IPS-18c (cell line): ENCODE data around the gene AEBP1.
A peak's percentile ranks its signal among the peaks of the same experiment; 100 is the strongest.

ENCODE experiments used
- H3K4me3 ChIP-seq: 2 replicates; pipeline ENCODE4 v1.7.0; 2013; ENCODE audit warnings: low read depth, mild to moderate bottlenecking, low read length, moderate library complexity; ENCODE audit not compliant: insufficient read depth
- H3K9me3 ChIP-seq: one replicate; pipeline ENCODE4 v1.6.1; 2013; ENCODE audit warnings: mild to moderate bottlenecking, low read length, moderate library complexity; ENCODE audit not compliant: control insufficient read depth, insufficient read depth

AEBP1 gene

DNA sequence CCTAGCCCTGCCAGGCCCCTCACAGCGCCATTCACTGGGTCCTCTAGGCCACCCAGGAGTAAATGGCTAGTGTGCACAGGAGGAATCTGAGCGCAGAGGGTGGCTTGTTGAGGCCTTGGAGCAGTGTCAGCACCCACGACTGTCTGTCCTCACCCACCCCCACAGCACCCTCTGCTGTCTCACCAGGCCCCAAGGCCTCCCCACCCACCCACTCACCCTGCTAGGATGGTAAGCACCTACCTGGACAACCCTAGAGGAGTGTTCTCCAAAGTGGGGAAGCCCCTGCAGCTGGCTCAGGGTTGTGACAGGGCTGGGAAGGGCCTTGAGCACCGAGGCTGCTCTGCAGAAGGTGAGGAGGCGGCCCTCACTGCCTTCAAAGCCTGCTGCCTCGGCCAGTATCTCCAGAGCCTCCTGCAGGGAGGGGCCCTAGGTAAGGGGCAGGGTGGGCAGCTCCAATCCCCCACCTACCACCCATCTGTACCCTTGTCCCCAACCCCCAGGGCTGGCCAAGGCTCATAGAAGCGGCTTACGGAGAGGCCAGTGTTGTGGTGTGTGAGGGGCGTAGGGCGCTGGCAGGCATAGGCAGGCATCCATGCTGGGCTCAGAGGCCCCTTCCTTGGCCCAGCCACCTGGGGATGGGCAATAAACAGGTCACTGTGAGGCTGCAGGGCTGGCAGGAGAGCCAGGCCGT, 24.7 kb upstream of the AEBP1 start:
- H3K9me3 ChIP-seq, result no peaks in the 10 kb centered on the region
- no peak overlapping the region for H3K4me3 ChIP-seq

DNA sequence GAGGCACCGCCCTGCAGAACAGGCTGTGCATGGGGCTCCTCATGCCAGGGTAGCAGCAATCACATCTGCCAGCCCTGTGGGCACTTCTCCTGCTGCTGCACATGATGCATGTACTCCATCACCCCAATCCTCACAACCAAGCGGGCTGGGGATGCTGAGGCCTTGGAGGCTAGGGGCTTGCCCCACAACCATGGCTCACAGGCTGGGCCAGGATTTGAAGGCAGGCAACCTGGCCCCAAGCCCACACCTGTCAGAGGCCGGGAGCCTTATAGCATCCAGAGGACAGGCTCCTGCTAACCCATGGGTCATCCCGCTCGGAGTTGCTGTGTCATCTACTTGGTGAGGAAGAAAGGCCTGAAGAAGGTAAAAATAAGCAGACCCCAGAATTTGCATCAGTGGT, 24.0 kb upstream of the AEBP1 start:
- H3K4me3 ChIP-seq, result no peak overlapping the region
- H3K9me3 ChIP-seq, result no peaks in the 10 kb centered on the region

DNA sequence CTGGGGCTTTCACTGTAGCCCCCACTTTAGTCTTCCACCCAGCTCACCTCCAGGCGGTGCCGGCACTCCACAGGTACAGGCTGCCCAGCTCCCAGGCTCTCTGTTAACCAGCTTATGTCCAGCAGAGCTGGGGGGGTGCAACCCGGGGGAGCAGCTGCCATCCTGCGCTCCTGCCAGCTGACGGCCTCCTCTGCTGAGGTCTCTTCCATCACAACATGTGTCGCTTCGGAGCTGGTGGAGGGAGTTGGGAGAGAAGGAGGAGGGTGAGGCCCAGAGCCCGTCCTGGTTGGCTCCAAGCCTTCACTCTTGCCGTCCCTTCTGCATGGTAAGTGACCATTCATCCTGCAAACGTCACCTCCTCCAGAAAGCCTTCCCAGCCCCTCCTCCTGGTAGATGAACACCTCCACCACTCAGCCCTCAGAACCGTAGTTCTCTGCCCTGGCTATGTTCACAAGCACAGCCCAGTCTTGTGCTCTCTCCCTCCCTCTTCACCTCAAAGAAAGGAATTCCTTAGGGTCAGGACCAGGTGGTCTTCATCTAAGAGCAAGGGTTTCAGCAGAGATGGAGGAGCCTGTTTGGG, 23.4 kb upstream of the AEBP1 start:
- no peaks in the 10 kb centered on the region for H3K9me3 ChIP-seq
- H3K4me3 ChIP-seq, result no peak overlapping the region

DNA sequence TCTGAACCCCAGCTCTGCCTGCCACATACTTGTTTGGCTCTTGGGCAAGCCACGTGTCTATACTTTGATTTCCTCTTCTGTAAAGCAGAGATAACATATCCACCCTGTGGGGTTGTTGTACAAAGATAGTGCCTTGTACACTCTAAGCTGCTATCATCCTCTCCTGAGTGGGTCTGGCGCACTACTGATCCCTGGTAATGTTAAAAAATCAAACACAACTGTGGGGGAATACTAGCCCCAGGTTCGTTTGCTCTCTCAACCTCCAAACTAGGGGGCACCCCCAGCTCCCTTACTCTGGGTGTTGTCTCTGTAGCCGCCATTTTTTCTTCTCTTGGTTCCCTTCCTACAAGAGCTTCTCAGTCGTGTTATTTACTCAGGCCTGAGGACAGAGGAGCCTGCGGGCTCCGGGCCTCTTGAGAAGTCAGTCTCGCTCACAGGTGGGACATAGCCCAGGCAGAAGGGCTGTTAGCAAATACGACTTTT, 22.8 kb upstream of the AEBP1 start:
- H3K9me3 ChIP-seq, result no peaks in the 10 kb centered on the region

DNA sequence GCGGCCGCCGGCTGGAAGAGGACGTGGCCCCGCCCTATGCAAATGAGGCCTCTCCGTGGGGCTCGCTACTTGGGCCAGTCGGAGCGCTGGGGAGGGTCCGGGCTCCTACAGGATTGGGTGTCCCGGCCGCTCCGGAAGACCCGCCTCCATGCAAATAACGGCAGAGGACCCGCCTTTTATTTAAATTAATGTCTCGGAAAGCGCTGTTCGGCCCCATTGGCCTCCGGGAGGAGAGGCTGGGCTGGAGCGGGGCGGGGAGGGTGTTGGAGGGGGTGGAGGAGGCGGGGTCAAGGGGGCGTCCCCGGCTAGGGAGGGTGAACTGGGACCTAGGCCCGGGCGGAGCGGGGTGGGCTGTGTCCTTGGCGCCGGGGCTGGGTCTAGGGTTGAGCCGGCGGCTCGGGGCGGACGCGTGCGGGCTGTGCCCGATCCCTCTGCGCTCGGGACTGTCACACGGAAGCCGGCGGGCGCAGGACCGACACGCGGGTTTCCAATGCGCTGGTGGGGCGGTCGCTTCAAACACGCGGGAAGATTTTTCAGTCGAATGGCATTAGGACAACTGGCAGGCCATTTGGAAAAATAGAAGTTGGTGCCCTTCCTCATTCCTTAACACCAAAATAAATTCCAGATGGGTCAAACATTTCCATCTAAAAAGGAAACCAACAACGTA, 21.5 kb upstream of the AEBP1 start:
- no peaks in the 10 kb centered on the region for H3K9me3 ChIP-seq
- H3K4me3 ChIP-seq, result peak overlapping the region; percentile 53

More for the DNA sequence above, 22.8 kb upstream of the AEBP1 start:
- peak overlapping the region; percentile 64 for H3K4me3 ChIP-seq

GRCh38 chr7:44083796-44084195, 20.3 kb upstream of the AEBP1 start:
- H3K4me3 ChIP-seq, result no peak overlapping the region
- no peaks in the 10 kb centered on the region for H3K9me3 ChIP-seq

DNA sequence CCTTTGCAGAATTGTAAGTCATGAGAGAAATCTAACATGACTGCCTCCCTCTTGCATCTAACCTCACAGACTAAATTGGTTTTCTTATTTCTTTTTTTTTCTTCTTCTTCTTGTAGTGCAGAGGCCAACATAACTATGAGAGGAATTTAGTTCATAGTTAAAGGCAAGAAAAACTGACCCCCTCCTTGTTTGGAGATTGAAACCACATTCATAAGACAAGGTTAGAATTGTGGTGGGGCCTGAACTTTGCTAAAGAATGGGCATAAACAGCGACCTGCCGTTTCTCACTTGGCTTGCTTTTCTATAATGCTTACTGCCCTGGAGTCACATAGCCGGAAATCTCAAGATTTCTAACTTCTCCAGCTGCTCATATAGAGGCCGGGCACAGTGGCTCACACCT, 19.4 kb upstream of the AEBP1 start:
- H3K9me3 ChIP-seq, result no peaks in the 10 kb centered on the region

GRCh38 chr7:44085546-44085945, 18.6 kb upstream of the AEBP1 start:
- no peaks in the 10 kb centered on the region for H3K9me3 ChIP-seq

More for the DNA sequence above, 19.4 kb upstream of the AEBP1 start:
- H3K4me3 ChIP-seq, result no peak overlapping the region

GRCh38 chr7:44086627-44087026, 17.5 kb upstream of the AEBP1 start:
- H3K4me3 ChIP-seq, result no peak overlapping the region

More at GRCh38 chr7:44085546-44085945, 18.6 kb upstream of the AEBP1 start:
- no peak overlapping the region for H3K4me3 ChIP-seq

GRCh38 chr7:44087911-44088838, 16.0 kb upstream of the AEBP1 start:
- Histone ChIP-seq H3K4me3 (no peak overlapping the region), H3K9me3 (no peaks in the 10 kb centered on the region)

More at GRCh38 chr7:44086627-44087026, 17.5 kb upstream of the AEBP1 start:
- no peaks in the 10 kb centered on the region for H3K9me3 ChIP-seq

DNA sequence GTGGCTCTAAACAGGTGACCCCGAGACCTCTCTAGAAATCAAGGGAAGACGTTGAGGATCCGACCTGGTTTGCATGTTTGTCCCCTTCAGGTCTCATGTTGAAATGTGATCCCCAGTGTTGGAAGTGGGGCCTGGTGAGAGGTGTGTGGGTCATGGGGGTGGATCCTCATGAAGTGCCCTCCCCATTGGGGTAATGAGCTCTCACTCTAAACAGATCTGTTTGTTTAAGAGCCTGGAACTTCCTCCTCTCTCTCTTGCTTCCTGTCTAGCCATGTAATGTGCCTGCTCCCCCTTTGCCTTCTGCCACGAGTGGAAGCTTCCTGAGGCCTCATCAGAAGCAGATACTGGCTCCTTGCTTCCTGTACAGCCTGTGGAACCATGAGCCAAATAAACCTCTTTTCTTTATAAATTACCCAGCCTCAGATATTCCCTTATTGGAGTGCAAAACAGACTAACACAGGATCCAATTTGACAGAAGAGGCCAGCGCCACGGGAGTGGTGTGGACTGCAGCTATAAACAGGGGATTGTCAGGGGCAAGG, 11.0 kb upstream of the AEBP1 start:
- Histone ChIP-seq H3K4me3 (no peak overlapping the region), H3K9me3 (no peaks in the 10 kb centered on the region)

GRCh38 chr7:44094365-44094764, 9.8 kb upstream of the AEBP1 start:
- no peak overlapping the region for H3K4me3 ChIP-seq
- no peaks in the 10 kb centered on the region for H3K9me3 ChIP-seq

DNA sequence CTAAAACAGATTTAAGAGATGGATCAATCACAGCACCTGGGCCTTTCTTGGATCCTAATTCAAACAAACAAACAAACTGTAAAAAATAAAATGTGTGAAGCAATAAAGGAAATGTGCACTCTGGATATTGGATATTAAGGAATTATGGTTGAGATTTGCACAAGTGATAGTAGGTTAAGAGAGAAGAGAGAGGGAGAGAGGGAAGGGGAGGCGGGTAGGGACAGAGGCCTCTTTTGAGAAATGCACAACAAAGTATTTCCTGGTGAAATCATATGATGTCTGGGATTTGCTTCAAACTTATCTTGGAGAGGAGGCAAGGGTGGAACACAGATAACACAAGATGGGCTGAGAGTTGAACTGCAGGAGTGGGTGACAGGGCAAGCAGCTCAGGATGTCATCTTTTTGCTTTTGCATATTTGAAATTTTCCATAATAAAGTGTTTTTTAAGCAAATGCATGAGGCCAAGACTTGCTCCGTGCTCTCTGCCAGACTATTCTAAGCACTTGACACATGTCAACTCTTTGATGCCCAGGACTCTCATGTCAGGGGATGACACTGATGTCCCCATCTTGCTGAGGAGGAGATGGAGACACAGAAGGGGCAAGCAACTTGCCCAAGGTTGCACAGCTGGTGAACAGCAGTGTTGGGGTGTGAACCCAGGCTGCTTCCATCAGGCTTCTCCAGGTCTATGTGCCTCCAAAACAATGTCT, 9.1 kb upstream of the AEBP1 start:
- Histone ChIP-seq H3K9me3 (no peaks in the 10 kb centered on the region), H3K4me3 (no peak overlapping the region)

- Histone ChIP-seq H3K4me3 (no peak overlapping the region), H3K9me3 (no peaks in the 10 kb centered on the region)
These were observed 8.4 kb upstream of the AEBP1 start for GRCh38 chr7:44095781-44096180.

DNA sequence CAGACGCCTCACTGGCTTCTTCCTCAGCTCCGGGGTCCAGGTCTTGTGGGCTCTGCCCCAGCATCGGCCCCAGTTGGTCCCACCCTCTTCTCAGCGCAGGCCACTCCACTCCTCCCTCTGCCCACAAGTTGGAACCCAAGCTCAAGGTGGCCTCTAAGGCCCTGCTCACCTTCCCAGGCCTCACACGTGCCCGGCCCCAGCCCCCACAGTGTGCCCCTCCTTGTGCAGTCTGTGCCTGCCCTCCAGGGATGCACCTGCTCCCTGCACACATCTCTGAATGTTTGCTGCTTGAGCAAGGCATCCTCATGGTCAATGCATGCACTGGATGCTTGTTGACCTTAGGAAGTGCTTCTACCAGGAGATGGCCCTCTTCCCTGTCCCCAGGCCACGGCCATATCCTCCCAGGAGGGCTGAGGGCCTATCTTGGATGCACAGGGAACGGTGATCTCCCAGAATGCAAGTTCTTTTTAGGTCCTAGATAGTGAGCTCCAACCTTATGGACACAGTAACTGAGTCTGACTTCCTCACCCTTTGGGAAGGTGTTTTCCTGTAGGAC, 7.7 kb upstream of the AEBP1 start:
- no peak overlapping the region for H3K4me3 ChIP-seq
- H3K9me3 ChIP-seq, result no peaks in the 10 kb centered on the region
